GM18511 (cell line): Measurements from ENCODE around the gene AURKA.
"Not testable (repeated sequence)": the region's sequence is repeated elsewhere in the genome, so short reads cannot be mapped to it uniquely, and the experiment has no call there.

ENCODE experiments used
- ATAC-seq: cut with Tn5 transposase; IDR thresholded peaks from one replicate; pipeline ENCODE4 v1.9.1; 2021; ENCODE audit warnings: mild to moderate bottlenecking, moderate library complexity; ENCODE audit not compliant: unreplicated experiment

AURKA gene

DNA sequence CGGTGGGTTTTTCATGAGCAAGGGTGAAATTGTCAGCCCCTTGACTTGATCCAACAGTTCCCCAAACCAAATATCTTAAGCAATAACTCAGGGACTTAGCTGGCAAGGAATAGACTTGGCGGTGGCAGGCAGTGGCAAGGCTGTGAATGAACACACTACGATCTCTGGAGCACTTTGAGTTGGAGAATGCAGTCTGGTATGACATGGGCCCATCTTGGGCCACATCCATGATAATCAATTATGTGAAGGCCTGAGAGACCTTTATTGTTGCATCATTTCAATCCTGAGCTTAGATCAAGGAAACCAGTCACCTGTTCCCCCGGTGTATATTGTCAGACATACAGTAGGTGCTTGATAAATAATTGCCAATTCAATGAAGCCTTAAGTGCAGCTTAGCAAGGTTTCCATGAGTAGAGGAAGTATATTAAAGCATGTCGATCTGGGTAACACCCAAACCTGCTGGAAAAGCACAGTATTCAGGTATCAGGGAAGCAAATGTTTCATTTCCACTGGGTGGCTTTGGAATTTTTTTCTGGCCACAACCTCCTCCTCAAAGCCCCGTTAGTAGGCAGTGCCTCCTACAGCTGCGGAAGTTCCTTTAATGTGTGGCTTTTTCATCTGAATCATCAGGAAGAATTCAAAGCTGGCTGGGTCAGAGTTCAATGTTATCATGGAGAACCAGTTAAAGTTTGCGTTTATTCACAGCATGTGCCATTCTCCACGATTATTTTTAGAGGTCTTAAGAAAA is 30.2 kb upstream of the AURKA start:
- ATAC-seq: no peak

DNA sequence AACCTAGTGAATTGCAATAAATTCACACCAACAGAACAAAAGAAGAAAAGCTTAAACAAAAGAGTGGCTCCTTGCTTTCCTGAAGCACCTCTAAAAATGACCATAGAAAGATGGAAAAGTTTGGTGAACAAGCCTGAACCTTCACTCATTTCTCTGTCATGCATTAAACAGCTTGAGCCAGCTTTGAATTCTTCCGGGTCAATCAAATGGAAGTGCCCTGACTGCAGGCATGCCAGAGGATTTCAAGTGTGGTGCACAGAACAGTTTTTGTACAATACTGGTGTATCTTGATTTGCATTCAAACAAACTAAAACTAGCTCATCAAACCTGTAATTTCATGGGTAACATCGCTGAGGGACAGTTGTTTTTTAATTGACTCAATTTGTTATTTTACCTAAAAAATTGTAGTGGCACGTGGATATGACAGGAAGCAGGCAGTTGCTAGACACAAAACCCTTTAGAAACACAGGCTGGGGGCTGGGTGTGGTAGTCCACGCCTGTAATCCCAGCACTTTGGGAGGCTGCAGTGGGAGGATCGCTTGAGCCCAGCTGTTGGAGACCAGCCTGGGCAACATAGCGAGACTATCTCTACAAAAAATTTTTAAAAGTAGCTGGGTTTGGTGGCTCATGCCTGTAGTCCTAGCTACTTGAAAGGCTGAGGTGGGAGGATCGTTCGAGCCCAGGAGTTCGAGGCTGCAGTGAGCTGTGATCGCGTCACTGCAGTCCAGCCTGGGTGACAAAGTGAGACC is 29.1 kb upstream of the AURKA start:
- ATAC-seq: no peak

DNA sequence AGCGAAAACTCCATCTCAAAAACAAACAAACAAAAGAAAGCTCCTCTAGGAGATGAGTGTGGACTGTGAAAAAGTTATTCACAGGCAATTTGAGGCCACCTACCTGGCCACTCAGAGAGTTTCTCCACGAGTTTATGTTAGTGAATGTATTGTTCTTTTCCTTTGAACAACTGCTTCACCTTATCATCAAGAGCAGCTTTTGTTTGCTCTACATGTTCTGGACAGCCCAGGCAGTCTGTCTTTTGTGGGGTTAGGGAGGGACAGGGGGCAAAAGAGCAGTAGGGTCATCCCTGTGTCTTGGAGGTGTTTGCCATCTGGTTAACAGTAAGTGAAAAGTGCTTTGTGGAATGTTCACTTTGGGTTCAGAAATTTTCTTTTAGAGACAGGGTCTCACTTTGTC is 28.0 kb upstream of the AURKA start:
- no peak for ATAC-seq

DNA sequence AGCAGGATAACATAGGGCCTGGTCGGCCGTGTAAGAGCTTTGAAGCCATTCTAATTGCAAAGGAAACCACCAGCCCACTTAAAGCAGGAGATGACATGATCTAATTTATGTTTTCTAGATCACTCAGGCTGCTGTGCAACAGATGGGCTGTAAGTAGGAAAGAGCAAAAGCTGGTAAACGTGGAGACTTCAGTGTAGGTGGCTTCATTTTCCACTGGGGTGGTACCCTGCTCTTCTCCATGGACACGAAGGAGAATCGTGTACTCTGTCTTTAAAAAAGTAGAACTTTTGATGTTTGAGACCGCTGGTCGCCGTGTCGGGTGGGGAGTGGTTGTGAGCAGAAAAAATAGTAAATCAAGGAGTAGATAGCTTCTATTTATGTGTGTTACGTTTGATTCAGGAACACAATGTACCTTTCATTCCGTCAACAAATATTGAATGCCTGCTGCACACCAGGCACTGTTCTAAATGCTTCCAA is 26.4 kb upstream of the AURKA start:
- ATAC-seq: no peak

DNA sequence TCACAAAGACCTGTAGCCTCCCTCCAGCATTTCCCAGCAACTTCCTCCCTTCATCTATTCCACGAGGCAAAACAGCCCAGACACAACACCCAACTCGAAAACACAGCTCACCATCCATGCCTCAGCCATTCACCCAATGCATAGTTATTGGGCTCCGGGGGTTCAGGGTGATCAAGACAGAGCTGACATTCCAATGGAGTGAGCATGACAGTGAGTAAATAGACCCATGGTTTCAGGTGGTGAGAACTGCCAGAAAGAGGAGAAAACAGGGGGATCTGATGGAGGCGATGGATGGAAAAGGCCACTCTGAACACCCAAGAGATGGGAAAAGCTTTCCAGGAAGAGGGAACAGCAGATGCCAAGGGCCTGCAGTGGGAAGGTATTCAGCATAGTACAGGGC is 25.9 kb upstream of the AURKA start:
- no peak for ATAC-seq

- ATAC-seq: no peak
These were observed 25.4 kb upstream of the AURKA start for GRCh38 chr20:56417402-56417801.

GRCh38 chr20:56414842-56415765 is 23.1 kb upstream of the AURKA start:
- no peak for ATAC-seq

- ATAC-seq: no peak
These were observed 20.9 kb upstream of the AURKA start for GRCh38 chr20:56412949-56413348.

GRCh38 chr20:56412473-56412790 is 20.4 kb upstream of the AURKA start:
- ATAC-seq: no peak

- ATAC-seq: peak; percentile 82
These were observed 19.9 kb upstream of the AURKA start, which contains the start of gene CASS4 for GRCh38 chr20:56411759-56412472. CASS4 (plus strand) TSS chr20:56412260; CDS start chr20:56412459, 199 bp downstream.

- not testable (repeated sequence) for ATAC-seq
These were observed 19.3 kb upstream of the AURKA start for GRCh38 chr20:56411287-56411686.

GRCh38 chr20:56409956-56410355 is 17.9 kb upstream of the AURKA start:
- ATAC-seq: no peak

DNA sequence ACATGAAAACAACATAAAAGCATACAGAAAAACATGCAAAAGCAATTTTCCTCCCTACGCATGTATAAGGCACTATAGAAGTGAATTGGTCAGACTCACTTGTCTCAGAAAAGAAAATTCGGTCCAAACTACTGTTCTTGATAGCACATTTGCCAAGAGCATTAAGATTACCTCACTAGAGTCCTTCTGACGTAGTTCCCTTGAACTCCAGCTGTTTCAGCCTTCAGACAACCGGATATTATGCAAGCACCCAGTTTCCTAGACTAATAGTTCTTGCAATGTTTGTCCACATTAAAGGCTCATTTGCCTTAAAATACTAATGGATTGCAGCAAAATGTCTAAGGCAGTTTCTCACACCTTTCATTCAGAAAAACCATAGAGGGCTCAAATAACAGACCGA is 17.5 kb upstream of the AURKA start:
- no peak for ATAC-seq

GRCh38 chr20:56406910-56407309 is 14.9 kb upstream of the AURKA start:
- ATAC-seq: no peak

DNA sequence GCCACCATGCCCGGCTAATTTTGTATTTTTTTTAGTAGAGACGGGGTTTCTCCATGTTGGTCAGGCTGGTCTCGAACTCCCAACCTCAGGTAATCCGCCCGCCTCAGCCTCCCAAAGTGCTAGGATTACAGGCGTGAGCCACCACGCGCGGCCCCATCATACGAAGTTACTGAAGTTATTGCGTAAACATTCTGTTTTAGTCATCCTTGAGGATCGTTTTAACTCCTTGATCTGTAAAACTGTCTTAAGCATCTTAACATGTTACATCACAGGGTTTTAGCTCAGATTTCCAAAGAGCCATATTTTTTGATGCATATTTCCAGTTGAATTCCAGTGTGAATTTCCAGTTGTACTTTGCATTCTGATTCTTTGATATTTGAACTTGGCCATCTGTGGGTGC is 13.3 kb upstream of the AURKA start:
- not testable (repeated sequence) for ATAC-seq

- no peak for ATAC-seq
These were observed 11.4 kb upstream of the AURKA start for GRCh38 chr20:56403465-56403864.

DNA sequence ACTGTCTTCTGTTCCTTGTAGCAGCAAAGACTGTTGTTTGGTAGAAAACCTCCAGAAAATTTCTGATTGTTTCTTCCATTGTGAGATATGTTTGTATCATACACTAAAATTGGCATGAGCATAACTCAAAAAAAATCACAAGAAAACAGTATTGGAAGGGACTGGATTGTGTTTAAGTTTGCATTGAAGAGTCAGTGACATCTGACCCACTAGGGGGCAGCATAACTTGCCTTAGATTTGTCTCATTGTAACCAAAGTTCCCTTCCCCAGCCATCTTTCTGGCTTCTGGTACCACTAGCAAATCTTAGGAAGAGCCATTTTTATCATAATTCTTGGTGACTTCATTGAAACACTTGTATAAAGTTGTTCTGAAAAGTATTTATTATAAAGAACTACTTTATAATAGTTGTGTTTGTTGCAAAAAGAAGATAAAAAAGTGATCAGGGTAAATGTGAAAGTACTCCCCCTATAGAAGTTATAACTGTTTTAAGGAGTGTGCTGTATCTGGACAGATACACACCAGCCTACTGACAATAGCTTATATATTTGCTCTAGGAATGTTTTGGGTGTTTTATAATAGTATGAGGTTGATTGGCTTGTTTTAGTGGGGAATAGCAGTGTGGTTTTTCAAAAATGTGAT is 8.1 kb upstream of the AURKA start:
- peak; percentile 72 for ATAC-seq

DNA sequence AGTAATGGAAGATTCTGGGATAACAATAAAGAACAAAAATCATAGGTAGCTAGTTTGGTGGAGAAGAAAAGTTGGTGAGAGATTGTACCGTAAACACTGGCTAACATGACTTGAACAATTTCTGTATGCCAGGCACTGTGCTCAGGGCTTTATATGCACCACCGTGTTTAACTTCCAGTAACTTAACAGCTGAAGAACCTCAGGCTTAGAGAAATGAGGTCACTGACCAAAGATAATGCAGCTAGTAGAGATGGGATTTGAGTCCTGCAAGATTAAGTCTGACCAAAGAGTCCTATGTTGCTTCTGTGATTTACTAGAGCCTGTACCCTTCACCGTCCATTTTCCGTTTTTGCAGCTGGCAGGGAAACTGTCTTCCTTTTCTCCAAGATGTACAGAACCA is 3.2 kb upstream of the AURKA start:
- ATAC-seq: no peak

GRCh38 chr20:56393653-56394052 is 1.6 kb upstream of the AURKA start:
- ATAC-seq: no peak

DNA sequence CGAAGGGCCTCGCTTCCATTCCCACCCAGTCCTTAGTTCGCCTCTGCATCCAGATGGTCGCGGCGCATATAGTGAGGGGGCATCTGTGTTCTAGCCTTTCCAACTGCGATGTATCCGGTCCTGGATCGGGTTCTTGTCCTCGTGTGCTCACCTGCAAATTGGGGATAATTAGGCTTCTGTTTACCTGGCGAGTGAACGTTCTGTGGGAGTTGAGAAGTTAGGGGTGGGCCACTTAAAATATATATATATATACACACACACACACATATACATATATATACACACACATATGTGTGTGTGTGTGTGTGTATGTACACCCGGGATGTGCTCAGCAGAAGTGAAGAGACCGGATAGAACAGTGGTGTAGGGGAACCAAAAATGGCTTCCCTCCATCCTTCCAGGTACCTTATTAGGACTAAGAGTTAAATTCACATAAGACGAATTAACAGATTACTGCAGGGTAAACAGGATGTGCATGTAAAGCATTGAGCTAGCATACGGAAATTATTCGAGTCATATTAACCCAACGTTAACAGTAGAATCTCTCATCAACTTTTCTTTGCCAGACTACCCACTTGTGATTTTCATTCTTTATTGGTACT is 967 bp upstream of the AURKA start:
- ATAC-seq: no peak
